Body of pancreas (tissue), 4 donors: ENCODE data around the gene CHST8.

ENCODE experiments used
- CTCF ChIP-seq, 7 experiments: fragments of 450-650 bp in 4 of 7; fragments of 200-600 bp in 3 of 7; sonication (generic) in 3 of 7; IDR thresholded peaks; one replicate each; pipeline ENCODE4 v1.5.1; 2016 to 2019; ENCODE audit warnings: antibody characterized with exemption in 7 of 7
- POLR2A ChIP-seq, 3 donors: fragments of 450-650 bp; IDR thresholded peaks; one replicate each; pipeline ENCODE4 v1.6.1; 2016; ENCODE audit warnings: antibody characterized with exemption in 3 of 3, mild to moderate bottlenecking in 2 of 3

- TF ChIP-seq CTCF (IDR thresholded peaks at IDR 0.05) (no peak), POLR2A (IDR thresholded peaks at IDR 0.05) (no peak)
These were observed 182.5 kb downstream of the CHST8 start for GRCh38 chr19:33804021-33804799.
